ENCODE data around the gene CEBPG. TPM values are rescaled to one million over a fixed set of nuclear protein-coding genes. Genes with fewer than 3 reads are reported as not detected.

CEBPG gene
- total RNA-seq (2014; rRNA removed): 17.3 TPM in 2 replicates
- 4.9 TPM for polyA plus RNA-seq (2012)

GRCh38 chr19:33373453-33374235 is at the start of gene CEBPG:
Gene CEBPG, plus strand, starts transcription at chr19:33373709. Its CDS starts 5,531 bp downstream, at chr19:33379240.
- peak; percentile 86 for DNase-seq (ENCODE audit: low read depth)

- DNase-seq (ENCODE audit: low read depth): no peak
Measured at GRCh38 chr19:33324628-33325027, 48.9 kb upstream of the CEBPG start.

- no peak for DNase-seq (ENCODE audit: low read depth)
Measured at GRCh38 chr19:33325920-33326319, 47.6 kb upstream of the CEBPG start.

- DNase-seq (ENCODE audit: low read depth): no peak
Measured at GRCh38 chr19:33329060-33329459, 44.4 kb upstream of the CEBPG start.

- no peak for DNase-seq (ENCODE audit: low read depth)
Measured at GRCh38 chr19:33329736-33330135, 43.8 kb upstream of the CEBPG start.

- DNase-seq (ENCODE audit: low read depth): no peak
Measured at GRCh38 chr19:33332248-33332647, 41.3 kb upstream of the CEBPG start.

- DNase-seq (ENCODE audit: low read depth): no peak
Measured at GRCh38 chr19:33333151-33333550, 40.4 kb upstream of the CEBPG start.

- DNase-seq (ENCODE audit: low read depth): no peak
Measured at GRCh38 chr19:33333642-33334041, 39.9 kb upstream of the CEBPG start.

GRCh38 chr19:33334271-33334670 is 39.2 kb upstream of the CEBPG start:
- no peak for DNase-seq (ENCODE audit: low read depth)

- no peak for DNase-seq (ENCODE audit: low read depth)
Measured at GRCh38 chr19:33335446-33335845, 38.1 kb upstream of the CEBPG start.

- no peak for DNase-seq (ENCODE audit: low read depth)
Measured at GRCh38 chr19:33339016-33339984, 34.2 kb upstream of the CEBPG start.

GRCh38 chr19:33340991-33341390 is 32.5 kb upstream of the CEBPG start:
- DNase-seq (ENCODE audit: low read depth): no peak

GRCh38 chr19:33343301-33343700 is 30.2 kb upstream of the CEBPG start:
- no peak for DNase-seq (ENCODE audit: low read depth)

- peak; percentile 22 for DNase-seq (ENCODE audit: low read depth)
Measured at GRCh38 chr19:33343859-33344572, 29.5 kb upstream of the CEBPG start.

- DNase-seq (ENCODE audit: low read depth): no peak
Measured at GRCh38 chr19:33344573-33344925, 29.0 kb upstream of the CEBPG start.

GRCh38 chr19:33345163-33345562 is 28.3 kb upstream of the CEBPG start:
- DNase-seq (ENCODE audit: low read depth): no peak

- no peak for DNase-seq (ENCODE audit: low read depth)
Measured at GRCh38 chr19:33346665-33347064, 26.8 kb upstream of the CEBPG start.

- DNase-seq (ENCODE audit: low read depth): no peak
Measured at GRCh38 chr19:33347300-33347699, 26.2 kb upstream of the CEBPG start.

GRCh38 chr19:33348301-33349010 is 25.1 kb upstream of the CEBPG start:
- DNase-seq (ENCODE audit: low read depth): peak; percentile 53

GRCh38 chr19:33349319-33350289 is 23.9 kb upstream of the CEBPG start:
- no peak for DNase-seq (ENCODE audit: low read depth)
